ENCODE results near the gene PPP2R2B.
"Not testable (repeated sequence)": the region's sequence is repeated elsewhere in the genome, so short reads cannot be mapped to it uniquely, and the experiment has no call there.

The PPP2R2B gene

GRCh38 chr5:146564007-146564762 is 314.4 kb downstream of the PPP2R2B start:
- no peak overlapping the region for H3K9ac ChIP-seq
- H3K27ac ChIP-seq, result no peak overlapping the region
- H2AFZ ChIP-seq, result no peak overlapping the region
- H3K79me2 ChIP-seq, result no peaks in the 10 kb centered on the region
- H3K27me3 ChIP-seq (ENCODE audit: control insufficient read depth, insufficient read depth, low read length), result no peaks in the 10 kb centered on the region
- no peak overlapping the region for H3K4me2 ChIP-seq (ENCODE audit: low read length)
- H3K9me3 ChIP-seq (ENCODE audit: control insufficient read depth, low read length), result no peaks in the 10 kb centered on the region
- H3K4me1 ChIP-seq, result no peaks in the 10 kb centered on the region
- no peak for TF ChIP-seq CTCF (IDR thresholded peaks at IDR 0.05)
- no peak overlapping the region for H3K4me3 ChIP-seq (ENCODE audit: low read depth, low read length)
- no peaks in the 10 kb centered on the region for H3K36me3 ChIP-seq (ENCODE audit: control insufficient read depth, insufficient read depth, low read length)

DNA sequence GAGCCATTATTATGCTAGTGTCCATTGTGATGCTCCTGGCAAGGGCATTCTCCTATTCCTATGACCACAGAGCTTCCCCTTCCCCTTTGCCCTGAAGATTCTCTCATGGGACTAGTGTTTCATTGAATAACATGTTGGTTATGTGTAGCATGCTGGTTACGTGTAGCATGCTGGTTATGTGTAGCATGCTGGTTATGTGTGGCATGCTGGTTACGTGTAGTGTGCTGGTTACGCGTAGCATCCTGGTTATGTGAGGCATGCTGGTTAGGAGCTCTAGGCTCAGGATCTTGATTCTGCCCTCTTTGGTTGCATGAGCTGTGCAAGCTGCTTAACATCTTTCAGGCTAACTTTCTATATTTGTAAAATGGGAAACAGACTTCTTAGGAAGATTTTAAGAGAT is 316.1 kb downstream of the PPP2R2B start:
- Histone ChIP-seq H2AFZ (no peak overlapping the region), H3K4me2 (ENCODE audit: low read length) (no peak overlapping the region), H3K27ac (no peak overlapping the region), H3K27me3 (ENCODE audit: control insufficient read depth, insufficient read depth, low read length) (no peaks in the 10 kb centered on the region), H3K9me3 (ENCODE audit: control insufficient read depth, low read length) (no peaks in the 10 kb centered on the region), H3K4me3 (ENCODE audit: low read depth, low read length) (no peak overlapping the region), H3K4me1 (no peaks in the 10 kb centered on the region), H3K79me2 (no peaks in the 10 kb centered on the region), H3K9ac (no peak overlapping the region), H3K36me3 (ENCODE audit: control insufficient read depth, insufficient read depth, low read length) (no peaks in the 10 kb centered on the region)
- no peak for TF ChIP-seq CTCF (IDR thresholded peaks at IDR 0.05)

DNA sequence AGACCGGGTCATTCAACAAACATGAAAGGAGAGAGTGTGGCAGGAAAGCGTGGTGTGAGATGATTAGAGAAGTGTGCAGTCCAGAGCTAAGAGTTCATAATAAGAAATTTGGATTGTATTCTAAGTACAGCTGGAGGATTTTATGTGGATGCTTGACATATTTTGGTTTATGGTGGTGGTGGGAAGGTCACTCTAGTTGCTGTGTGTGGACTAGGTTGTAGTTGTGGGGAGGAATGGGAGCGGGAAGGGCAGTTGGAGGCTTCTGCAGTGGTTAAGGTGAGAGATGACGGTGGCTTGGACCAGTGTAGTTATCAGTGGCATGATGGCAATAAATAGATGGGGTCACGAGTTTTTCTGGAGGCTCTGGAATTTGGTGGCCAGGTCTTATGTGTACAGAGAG is 316.8 kb downstream of the PPP2R2B start:
- no peak overlapping the region for H2AFZ ChIP-seq
- no peak overlapping the region for H3K27ac ChIP-seq
- H3K9me3 ChIP-seq (ENCODE audit: control insufficient read depth, low read length), result no peaks in the 10 kb centered on the region
- H3K36me3 ChIP-seq (ENCODE audit: control insufficient read depth, insufficient read depth, low read length), result no peaks in the 10 kb centered on the region
- no peaks in the 10 kb centered on the region for H3K4me1 ChIP-seq
- H3K4me2 ChIP-seq (ENCODE audit: low read length), result no peak overlapping the region
- H3K27me3 ChIP-seq (ENCODE audit: control insufficient read depth, insufficient read depth, low read length), result no peaks in the 10 kb centered on the region
- no peak for TF ChIP-seq CTCF (IDR thresholded peaks at IDR 0.05)
- H3K4me3 ChIP-seq (ENCODE audit: low read depth, low read length), result no peak overlapping the region
- H3K79me2 ChIP-seq, result no peaks in the 10 kb centered on the region
- no peak overlapping the region for H3K9ac ChIP-seq

GRCh38 chr5:146560205-146560812 is 318.2 kb downstream of the PPP2R2B start:
- Histone ChIP-seq H3K9me3 (ENCODE audit: control insufficient read depth, low read length) (no peaks in the 10 kb centered on the region), H3K36me3 (ENCODE audit: control insufficient read depth, insufficient read depth, low read length) (no peaks in the 10 kb centered on the region), H3K4me2 (ENCODE audit: low read length) (no peak overlapping the region), H3K9ac (no peak overlapping the region), H3K27ac (no peak overlapping the region), H3K27me3 (ENCODE audit: control insufficient read depth, insufficient read depth, low read length) (no peaks in the 10 kb centered on the region), H2AFZ (no peak overlapping the region), H3K4me3 (ENCODE audit: low read depth, low read length) (no peak overlapping the region), H3K4me1 (no peaks in the 10 kb centered on the region), H3K79me2 (no peaks in the 10 kb centered on the region)
- no peak for TF ChIP-seq CTCF (IDR thresholded peaks at IDR 0.05)

DNA sequence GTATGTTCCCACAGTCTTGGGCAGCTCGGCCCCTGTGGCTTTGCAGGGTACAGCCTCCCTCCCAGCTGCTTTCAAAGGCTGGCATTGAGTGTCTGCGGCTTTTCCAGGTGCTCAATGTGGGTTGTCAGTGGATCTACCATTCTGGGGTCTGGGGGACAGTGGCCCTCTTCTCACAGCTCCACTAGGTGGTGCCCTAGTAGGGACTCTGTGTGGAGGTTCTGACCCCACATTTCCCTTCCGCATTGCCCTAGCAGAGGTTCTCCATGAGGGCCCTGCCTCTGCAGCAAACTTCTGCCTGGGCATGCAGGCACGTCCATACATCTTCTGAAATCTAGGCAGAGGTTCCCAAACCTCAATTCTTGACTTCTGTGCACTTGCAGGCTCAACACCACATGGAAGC is 321.7 kb downstream of the PPP2R2B start:
- not testable (repeated sequence) for H3K79me2 ChIP-seq; H3K4me3 ChIP-seq (ENCODE audit: low read depth, low read length); H3K27ac ChIP-seq; H3K4me2 ChIP-seq (ENCODE audit: low read length); H3K36me3 ChIP-seq (ENCODE audit: control insufficient read depth, insufficient read depth, low read length); H3K9ac ChIP-seq; H3K4me1 ChIP-seq; H3K27me3 ChIP-seq (ENCODE audit: control insufficient read depth, insufficient read depth, low read length); H3K9me3 ChIP-seq (ENCODE audit: control insufficient read depth, low read length); H2AFZ ChIP-seq

Data from parathyroid adenoma (tissue), 2 donors.